GM21390 (cell line): Measurements from ENCODE around the gene MEGF11.

Experiments
- ATAC-seq: cut with Tn5 transposase; IDR thresholded peaks from one replicate; pipeline ENCODE4 v1.9.1; 2021; ENCODE audit not compliant: unreplicated experiment

The MEGF11 gene

GRCh38 chr15:66096688-66097058 is 156.9 kb downstream of the MEGF11 start:
- ATAC-seq = no peak

DNA sequence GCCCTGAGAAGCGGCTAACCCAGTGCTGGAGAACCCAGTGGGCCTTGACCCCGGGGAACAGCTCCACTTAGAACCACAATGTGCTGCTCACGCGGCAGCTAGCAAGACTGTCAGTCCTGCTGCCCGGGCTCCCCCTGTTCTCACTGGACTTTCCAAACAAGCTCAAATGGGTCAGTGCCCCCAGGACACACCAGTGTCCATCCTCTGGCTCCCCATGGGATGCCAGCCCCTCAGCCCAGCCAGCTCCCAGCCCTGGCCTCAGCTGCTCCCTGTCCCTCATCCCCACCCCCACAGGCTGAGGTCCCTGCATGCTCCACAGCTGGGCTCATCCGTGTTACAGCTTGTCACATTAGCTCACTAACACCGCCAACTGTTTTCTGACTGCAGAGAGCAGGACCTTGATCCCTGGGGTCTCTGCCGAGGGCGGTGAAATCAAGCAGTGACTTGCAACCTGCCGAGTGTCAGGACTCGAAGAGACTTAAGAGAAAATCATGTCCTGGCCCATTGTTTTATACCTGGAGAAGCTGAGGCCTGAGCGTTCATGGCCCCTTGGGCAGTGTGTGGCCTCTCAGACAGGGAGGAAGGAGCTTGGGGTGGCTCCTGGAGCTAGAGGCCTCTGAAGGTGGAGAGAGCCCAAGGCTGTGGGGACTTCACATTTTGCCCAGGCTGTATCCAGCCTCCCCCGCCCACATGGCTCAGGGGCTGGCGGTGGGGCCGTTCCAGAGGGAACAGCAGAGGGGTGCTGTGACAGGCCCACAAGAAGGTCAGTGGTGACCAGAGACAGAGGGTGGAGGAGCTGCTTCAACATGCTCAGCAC is 157.5 kb downstream of the MEGF11 start:
- ATAC-seq = no peak

DNA sequence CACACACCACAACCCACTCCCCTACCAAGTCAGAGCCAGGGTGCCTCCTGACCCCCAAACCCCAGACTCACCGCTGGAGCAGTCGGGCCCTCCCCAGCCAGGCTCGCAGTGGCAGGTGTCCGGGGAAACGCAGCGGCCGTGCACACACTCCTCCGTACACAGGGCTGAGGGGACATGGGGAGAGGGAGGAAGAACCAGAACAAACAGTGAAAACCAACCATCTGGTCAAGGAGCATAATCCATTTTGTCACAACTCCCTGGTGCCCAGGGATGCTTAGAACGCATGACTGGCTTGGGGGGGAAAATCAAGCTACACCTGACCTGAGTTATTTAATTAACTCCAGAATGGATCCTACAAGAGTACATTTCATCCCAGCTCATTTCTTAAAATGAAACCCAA is 159.2 kb downstream of the MEGF11 start:
- ATAC-seq = no peak

- no peak for ATAC-seq
Measured at GRCh38 chr15:66092053-66093016, 161.2 kb downstream of the MEGF11 start.

DNA sequence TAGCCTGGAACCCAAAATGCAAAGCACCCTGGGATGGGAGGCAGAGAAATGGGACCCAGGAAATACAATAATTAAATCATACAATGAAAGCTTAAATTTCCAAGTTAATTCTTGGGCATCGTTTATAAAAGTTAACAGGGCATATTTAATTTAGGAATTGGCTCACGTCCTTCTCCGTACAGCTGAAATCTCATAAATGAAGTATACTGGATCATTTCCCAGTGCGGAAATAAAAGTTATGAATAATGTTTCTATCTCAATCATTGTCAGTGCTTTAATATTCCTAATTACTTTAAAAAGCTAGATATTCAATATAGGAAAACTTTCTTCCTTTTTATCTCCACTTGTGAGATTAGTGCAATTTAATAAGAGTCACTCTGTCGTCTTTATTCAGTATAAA is 164.0 kb downstream of the MEGF11 start:
- no peak for ATAC-seq

DNA sequence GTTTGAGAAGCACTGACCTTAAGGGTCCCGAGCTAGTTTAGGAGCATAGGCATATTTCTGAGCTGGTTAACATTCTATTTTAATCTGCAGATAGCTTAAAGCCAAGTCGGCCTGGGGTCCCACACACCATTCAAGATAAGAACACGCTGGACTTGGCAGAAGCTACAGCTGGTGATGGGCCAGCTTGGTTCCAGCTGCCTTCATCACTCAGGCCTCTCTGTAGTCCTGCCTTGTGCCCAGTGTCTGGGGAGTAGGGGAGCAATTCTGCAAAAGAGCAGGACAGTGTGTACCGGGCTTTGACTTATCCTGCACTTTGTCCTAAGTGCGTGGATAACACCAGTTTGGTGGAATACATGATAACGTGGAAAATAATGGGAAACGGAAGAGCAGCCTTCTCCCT is 164.5 kb downstream of the MEGF11 start:
- ATAC-seq = no peak

GRCh38 chr15:66085128-66085527 is 168.4 kb downstream of the MEGF11 start:
- ATAC-seq = no peak

- ATAC-seq = no peak
Measured at GRCh38 chr15:66084704-66085103, 168.8 kb downstream of the MEGF11 start.

- ATAC-seq = no peak
Measured at GRCh38 chr15:66080717-66081398, 172.7 kb downstream of the MEGF11 start.

DNA sequence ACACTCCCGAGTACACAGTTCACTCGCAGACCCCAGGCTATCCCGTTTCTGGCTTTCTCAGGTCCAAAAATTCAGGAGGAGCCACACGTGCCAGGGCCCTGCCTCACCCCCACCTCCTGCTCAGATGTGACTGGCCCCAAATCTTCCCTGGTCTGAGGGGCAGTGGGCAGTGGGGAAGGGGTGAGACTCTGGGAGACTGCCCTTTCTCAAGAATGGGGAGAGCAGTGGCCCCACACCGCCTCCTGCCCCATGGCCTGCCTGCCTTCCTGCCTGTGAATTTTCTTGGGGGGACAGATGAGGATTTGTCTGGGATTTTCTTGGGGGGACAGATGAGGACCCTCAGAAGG is 174.6 kb downstream of the MEGF11 start:
- ATAC-seq = no peak

GRCh38 chr15:66078196-66078928 is 175.2 kb downstream of the MEGF11 start:
- ATAC-seq = no peak

GRCh38 chr15:66077320-66077663 is 176.3 kb downstream of the MEGF11 start:
- ATAC-seq = no peak

- no peak for ATAC-seq
Measured at GRCh38 chr15:66076591-66077319, 176.8 kb downstream of the MEGF11 start.

- no peak for ATAC-seq
Measured at GRCh38 chr15:66075947-66076346, 177.6 kb downstream of the MEGF11 start.

GRCh38 chr15:66072616-66073361 is 180.8 kb downstream of the MEGF11 start:
- ATAC-seq = no peak

DNA sequence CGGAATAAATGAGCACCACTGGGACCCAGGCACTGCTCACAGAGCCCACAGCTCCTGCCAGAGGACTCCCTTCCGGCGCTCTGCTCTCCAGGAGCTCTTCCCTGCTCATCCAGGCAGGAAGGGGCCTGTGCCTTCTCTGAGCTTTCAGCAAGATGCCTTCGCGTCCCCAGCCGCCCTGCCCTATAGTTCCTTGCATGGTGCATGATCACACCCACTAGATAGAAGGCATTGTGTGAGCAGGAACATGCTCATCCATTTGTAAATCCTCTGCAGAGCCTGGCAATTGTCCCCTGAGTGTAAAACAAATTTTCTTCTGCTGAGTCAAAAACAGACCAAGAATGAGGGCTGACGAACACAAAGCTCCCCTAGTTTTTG is 181.6 kb downstream of the MEGF11 start:
- no peak for ATAC-seq

- ATAC-seq = no peak
Measured at GRCh38 chr15:66071160-66071920, 182.2 kb downstream of the MEGF11 start.

DNA sequence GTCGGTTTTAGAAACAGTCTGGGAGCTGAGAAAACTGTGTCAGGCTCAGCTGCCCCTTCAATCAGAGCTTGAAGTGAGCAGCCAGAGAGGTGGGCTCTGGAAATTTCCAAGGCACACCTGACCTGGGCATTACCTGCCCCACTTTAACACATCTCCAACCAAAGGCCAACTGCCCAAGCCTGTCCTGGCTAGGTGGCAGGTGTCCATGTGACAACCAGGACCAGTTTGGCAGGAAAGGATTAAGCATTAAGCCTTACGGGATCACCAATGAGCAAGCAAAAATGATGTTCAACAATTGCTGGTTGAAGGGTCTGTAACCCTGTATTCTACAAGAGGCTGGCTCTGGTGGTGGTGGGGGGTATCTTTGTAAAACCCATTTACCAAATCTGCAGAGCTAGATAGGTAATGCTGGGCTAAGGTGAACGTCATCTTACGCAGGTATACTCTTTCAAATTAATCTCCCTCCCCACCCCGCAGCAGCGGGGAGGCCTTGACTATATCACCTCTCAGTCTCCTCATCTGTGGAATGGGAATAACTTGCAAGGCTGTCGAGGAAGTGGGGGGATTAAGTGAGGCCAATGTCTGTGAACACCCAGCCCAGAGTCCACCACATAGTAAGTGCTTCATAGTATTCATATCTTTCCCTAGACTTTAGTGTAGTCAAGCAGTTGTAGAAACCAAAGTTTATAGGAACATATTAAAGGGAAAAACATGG is 183.2 kb downstream of the MEGF11 start:
- ATAC-seq = no peak
